Stomach (tissue), 4 donors: ENCODE results near the gene TMEM88.

ENCODE experiments used
- POLR2A ChIP-seq, 4 donors: fragments of 450-650 bp; IDR thresholded peaks; one replicate each; pipeline ENCODE4 v1.6.1; 2016; ENCODE audit warnings: antibody characterized with exemption in 4 of 4, control low read depth in 2 of 4, mild to moderate bottlenecking in 1 of 4, moderate library complexity in 1 of 4
- TF ChIP-seq, protein P1 (sequence below), 7 experiments: fragments of 450-650 bp in 4 of 7; fragments of 200-600 bp in 3 of 7; sonication (generic) in 3 of 7; IDR thresholded peaks; one replicate each; pipeline ENCODE4 v1.5.1; 2016 to 2019; ENCODE audit warnings: antibody characterized with exemption in 7 of 7, control low read depth in 2 of 7, mild to moderate bottlenecking in 1 of 7

DNA sequence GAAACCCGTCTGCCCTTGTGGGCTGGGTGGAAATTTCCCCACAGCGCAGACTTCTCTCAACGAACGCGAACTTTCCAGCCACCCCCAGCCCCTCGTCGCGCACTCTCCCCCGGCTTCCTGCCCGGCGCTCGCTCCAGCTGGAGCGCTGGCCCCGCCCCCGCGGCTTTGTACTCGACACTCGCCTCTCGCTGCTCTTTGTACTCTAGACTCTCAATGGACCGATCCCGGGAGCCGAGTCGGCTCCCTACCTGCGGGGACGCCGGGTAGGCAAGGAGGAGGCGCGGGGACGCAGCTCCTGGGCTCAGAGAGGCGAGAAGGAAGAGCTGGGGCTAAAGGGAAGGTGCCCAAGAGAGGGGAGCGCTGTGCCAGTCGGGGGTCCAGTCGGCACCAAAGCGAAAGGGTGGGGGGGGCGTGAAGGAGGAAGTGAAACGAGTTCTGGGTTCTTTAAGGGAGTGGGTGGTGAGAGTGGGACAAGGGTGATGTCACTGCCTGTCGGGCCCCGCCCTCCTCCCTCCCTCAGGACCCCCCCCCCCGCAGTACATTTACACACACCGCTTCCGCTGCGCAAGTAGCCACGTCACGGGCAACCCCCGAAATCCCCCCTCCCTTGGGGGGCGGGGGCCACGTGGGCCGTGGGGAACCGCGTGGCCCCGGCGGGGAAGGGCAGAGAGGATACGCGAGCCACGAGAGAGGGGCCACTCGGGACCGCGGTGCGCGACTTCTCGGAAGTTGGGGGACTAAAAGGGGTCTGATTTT, 11.2 kb upstream of the TMEM88 start:
- TF ChIP-seq, protein P1, sequence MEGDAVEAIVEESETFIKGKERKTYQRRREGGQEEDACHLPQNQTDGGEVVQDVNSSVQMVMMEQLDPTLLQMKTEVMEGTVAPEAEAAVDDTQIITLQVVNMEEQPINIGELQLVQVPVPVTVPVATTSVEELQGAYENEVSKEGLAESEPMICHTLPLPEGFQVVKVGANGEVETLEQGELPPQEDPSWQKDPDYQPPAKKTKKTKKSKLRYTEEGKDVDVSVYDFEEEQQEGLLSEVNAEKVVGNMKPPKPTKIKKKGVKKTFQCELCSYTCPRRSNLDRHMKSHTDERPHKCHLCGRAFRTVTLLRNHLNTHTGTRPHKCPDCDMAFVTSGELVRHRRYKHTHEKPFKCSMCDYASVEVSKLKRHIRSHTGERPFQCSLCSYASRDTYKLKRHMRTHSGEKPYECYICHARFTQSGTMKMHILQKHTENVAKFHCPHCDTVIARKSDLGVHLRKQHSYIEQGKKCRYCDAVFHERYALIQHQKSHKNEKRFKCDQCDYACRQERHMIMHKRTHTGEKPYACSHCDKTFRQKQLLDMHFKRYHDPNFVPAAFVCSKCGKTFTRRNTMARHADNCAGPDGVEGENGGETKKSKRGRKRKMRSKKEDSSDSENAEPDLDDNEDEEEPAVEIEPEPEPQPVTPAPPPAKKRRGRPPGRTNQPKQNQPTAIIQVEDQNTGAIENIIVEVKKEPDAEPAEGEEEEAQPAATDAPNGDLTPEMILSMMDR (IDR thresholded peaks at IDR 0.05), result no peak
- TF ChIP-seq POLR2A (IDR thresholded peaks at IDR 0.05), result peak in 1 of 4 donors; percentile 66
